CD4-positive, alpha-beta T cell (primary cell): ENCODE results near the gene DTNB. TPM values are rescaled to one million over a fixed set of nuclear protein-coding genes. Genes with fewer than 3 reads are reported as not detected.

Experiments used
- ATAC-seq: fragments of 200-7000 bp; cut with Tn5 transposase; one replicate; pipeline ENCODE4 v1.10.0; 2022; ENCODE audit warnings: mild to moderate bottlenecking; ENCODE audit not compliant: poor library complexity
- CTCF ChIA-PET: fragments of 350-600 bp; sonication (Branson Sonifier 250); formaldehyde crosslinking; loops from one replicate; lab custom pipeline; 2021; ENCODE audit warnings: antibody characterized with exemption, inconsistent platforms; lab: Charles Lee
- POLR2A ChIA-PET: fragments of 350-600 bp; sonication (Branson Sonifier 250); formaldehyde crosslinking; loops from one replicate; lab custom pipeline; 2021; ENCODE audit warnings: antibody characterized with exemption, inconsistent platforms; lab: Charles Lee
- DNase-seq, 14 experiments: peaks; one replicate each; pipeline ENCODE4 v3.0.0-alpha.2; 2013 to 2020; ENCODE audit warnings: mixed read lengths in 2 of 14
- H3K27ac ChIP-seq, 2 donors: one replicate each; pipeline versions ENCODE4 v1.5.1 to v1.7.0; 2013; ENCODE audit warnings: low read length in 2 of 2, low read depth in 1 of 2, mild to moderate bottlenecking in 1 of 2
- H3K27me3 ChIP-seq, 2 experiments: 1 replicate in 1 of 2; 2 replicates in 1 of 2; pipeline versions ENCODE4 v1.6.1 to v1.7.0; 2013; ENCODE audit warnings: low read length in 2 of 2, control low read depth in 1 of 2, mild to moderate bottlenecking in 1 of 2, moderate library complexity in 1 of 2; ENCODE audit not compliant: insufficient read depth in 2 of 2, control insufficient read depth in 1 of 2
- H3K36me3 ChIP-seq: one replicate; pipeline ENCODE4 v1.6.1; 2013; ENCODE audit warnings: low read length, control low read depth; ENCODE audit not compliant: insufficient read depth
- H3K4me1 ChIP-seq: one replicate; pipeline ENCODE4 v1.6.1; 2013; ENCODE audit warnings: low read length, control low read depth; ENCODE audit not compliant: insufficient read depth
- H3K4me3 ChIP-seq: one replicate; pipeline ENCODE4 v1.5.1; 2013; ENCODE audit warnings: mild to moderate bottlenecking, low read length, moderate library complexity
- H3K9me3 ChIP-seq, 2 experiments: 1 replicate in 1 of 2; 2 replicates in 1 of 2; pipeline versions ENCODE4 v1.6.1 to v1.7.0; 2013; ENCODE audit warnings: low read length in 2 of 2, mild to moderate bottlenecking in 2 of 2, control low read depth in 1 of 2, moderate library complexity in 1 of 2; ENCODE audit not compliant: control insufficient read depth in 1 of 2, insufficient read depth in 1 of 2
- H3K27ac Mint-ChIP-seq: one replicate; pipeline ENCODE4 v1.8.0; 2020; ENCODE audit warnings: mixed read lengths
- H3K27me3 Mint-ChIP-seq: one replicate; pipeline ENCODE4 v1.8.0; 2021; ENCODE audit warnings: mixed read lengths
- H3K36me3 Mint-ChIP-seq: one replicate; pipeline ENCODE4 v1.8.0; 2021; ENCODE audit warnings: low read depth, mixed read lengths
- H3K4me1 Mint-ChIP-seq: one replicate; pipeline ENCODE4 v1.8.0; 2021; ENCODE audit warnings: low read depth, mixed read lengths
- H3K4me3 Mint-ChIP-seq: one replicate; pipeline ENCODE4 v1.8.0; 2020; ENCODE audit warnings: mild to moderate bottlenecking, mixed read lengths
- H3K9me3 Mint-ChIP-seq: one replicate; pipeline ENCODE4 v1.8.0; 2020; ENCODE audit warnings: mixed read lengths
- intact Hi-C, 2 experiments: fragments of 100-400 bp; cut with DNase I in 1 of 2; cut with micrococcal nuclease in 1 of 2; formaldehyde crosslinking; loops; one replicate each; pipeline versions ENCODE4 v1.15.1 to v1.9.0; 2023 to 2025; cut with DNase I, micrococcal nuclease
- total RNA-seq, 174 experiments: library from RNA in 2 of 174; stranded (reverse) in 2 of 174; gene quantifications; one replicate each; pipeline ENCODE4 v1.2.3 and lab custom pipeline; 2021 to 2026
- TF ChIP-seq, protein P1 (sequence below): fragments of 200-600 bp; IDR thresholded peaks from one replicate; pipeline ENCODE4 v1.8.0; 2022; ENCODE audit warnings: antibody characterized with exemption, mild to moderate bottlenecking

Gene DTNB
- total RNA-seq, 2 experiments from 2014 or later = 30.1 to 33.6 TPM

- Histone ChIP-seq H3K4me1 (peaks cover 59% of the 10 kb centered on the region), H3K4me3 (peak overlapping the region; percentile 44), H3K27ac (peak overlapping the region in 1 of 2 donors; percentile 51), H3K36me3 (no peaks in the 10 kb centered on the region), H3K27me3 (no peaks in the 10 kb centered on the region), H3K9me3 (no peaks in the 10 kb centered on the region)
- POLR2A ChIA-PET = interaction anchor here (1.1 to 2.3 kb wide), 5 partner anchors 26 to 67 kb away, joined by 3 to 8 read pairs (median 5); no protein-coding TSS in a partner anchor
- intact Hi-C loops = loop anchor here (5.0 kb wide), 1 partner anchor 37 kb away; no protein-coding TSS in a partner anchor
- CTCF ChIA-PET = interaction anchor here (3.4 kb wide), 1 partner anchor 22 kb away, joined by 15 read pairs; no protein-coding TSS in a partner anchor
- TF ChIP-seq, protein P1, sequence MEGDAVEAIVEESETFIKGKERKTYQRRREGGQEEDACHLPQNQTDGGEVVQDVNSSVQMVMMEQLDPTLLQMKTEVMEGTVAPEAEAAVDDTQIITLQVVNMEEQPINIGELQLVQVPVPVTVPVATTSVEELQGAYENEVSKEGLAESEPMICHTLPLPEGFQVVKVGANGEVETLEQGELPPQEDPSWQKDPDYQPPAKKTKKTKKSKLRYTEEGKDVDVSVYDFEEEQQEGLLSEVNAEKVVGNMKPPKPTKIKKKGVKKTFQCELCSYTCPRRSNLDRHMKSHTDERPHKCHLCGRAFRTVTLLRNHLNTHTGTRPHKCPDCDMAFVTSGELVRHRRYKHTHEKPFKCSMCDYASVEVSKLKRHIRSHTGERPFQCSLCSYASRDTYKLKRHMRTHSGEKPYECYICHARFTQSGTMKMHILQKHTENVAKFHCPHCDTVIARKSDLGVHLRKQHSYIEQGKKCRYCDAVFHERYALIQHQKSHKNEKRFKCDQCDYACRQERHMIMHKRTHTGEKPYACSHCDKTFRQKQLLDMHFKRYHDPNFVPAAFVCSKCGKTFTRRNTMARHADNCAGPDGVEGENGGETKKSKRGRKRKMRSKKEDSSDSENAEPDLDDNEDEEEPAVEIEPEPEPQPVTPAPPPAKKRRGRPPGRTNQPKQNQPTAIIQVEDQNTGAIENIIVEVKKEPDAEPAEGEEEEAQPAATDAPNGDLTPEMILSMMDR = no peak
- Mint-ChIP-seq H3K27me3 (no peaks in the 10 kb centered on the region), H3K27ac (no peak overlapping the region), H3K36me3 (no peaks in the 10 kb centered on the region), H3K4me1 (peaks cover 43% of the 10 kb centered on the region), H3K9me3 (no peaks in the 10 kb centered on the region), H3K4me3 (peak overlapping the region; percentile 62)
- ATAC-seq (no peak), DNase-seq (peak in 3 of 14 experiments; percentile 36 to 53 (median 43))
Measured at GRCh38 chr2:25340181-25340921, 333.0 kb downstream of the DTNB start.

GRCh38 chr2:25339791-25340180 lies 333.6 kb downstream of the DTNB start:
- ATAC-seq = no peak
- peak overlapping the region; percentile 44 for H3K4me3 ChIP-seq
- DNase-seq = peak in 4 of 14 experiments; percentile 39 to 59 (median 50)
- H3K27ac Mint-ChIP-seq = peak overlapping the region; percentile 77
- no peaks in the 10 kb centered on the region for H3K27me3 Mint-ChIP-seq
- H3K4me1 Mint-ChIP-seq = peaks cover 49% of the 10 kb centered on the region
- intact Hi-C loops = loop anchor here (2.0 to 10.0 kb wide), 4 partner anchors 25 to 65 kb away; no protein-coding TSS in a partner anchor
- H3K36me3 ChIP-seq = no peaks in the 10 kb centered on the region
- peak overlapping the region; percentile 86 for H3K4me3 Mint-ChIP-seq
- H3K4me1 ChIP-seq = peaks cover 63% of the 10 kb centered on the region
- CTCF ChIA-PET = interaction anchor here (3.4 kb wide), 1 partner anchor 22 kb away, joined by 15 read pairs; no protein-coding TSS in a partner anchor
- H3K9me3 ChIP-seq = no peaks in the 10 kb centered on the region
- H3K27me3 ChIP-seq = no peaks in the 10 kb centered on the region
- H3K27ac ChIP-seq = peak overlapping the region in 1 of 2 donors; percentile 51
- TF ChIP-seq, protein P1 = no peak
- POLR2A ChIA-PET = interaction anchor here (1.1 to 2.3 kb wide), 7 partner anchors 23 to 66 kb away, joined by 3 to 8 read pairs (median 5); no protein-coding TSS in a partner anchor
- H3K36me3 Mint-ChIP-seq = no peaks in the 10 kb centered on the region
- no peaks in the 10 kb centered on the region for H3K9me3 Mint-ChIP-seq

DNA sequence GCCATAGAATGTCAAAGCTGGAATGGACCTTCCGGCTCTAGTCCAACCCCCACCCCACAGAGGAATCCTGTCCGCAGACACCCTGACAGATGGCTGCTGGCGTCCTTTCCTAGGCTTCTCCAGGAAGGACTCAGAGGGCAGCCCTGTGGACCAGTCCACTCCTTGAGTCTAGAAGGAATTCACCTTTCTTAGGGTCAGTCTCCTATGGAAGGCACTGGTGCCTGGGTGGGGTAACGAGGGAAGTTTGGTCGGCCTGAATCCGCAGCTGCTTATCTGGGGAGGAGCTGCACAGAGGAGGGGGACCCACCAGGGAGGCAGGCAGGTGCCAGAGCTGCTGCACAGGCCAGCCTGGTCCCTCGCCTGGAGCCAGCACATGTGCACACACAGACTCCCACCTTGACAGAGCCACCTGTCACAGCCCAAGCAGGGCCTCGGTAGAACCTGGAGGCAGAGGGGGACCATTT lies 334.1 kb downstream of the DTNB start:
- ATAC-seq = no peak
- Histone ChIP-seq H3K4me1 (peaks cover 67% of the 10 kb centered on the region), H3K9me3 (no peaks in the 10 kb centered on the region), H3K4me3 (no peak overlapping the region), H3K27ac (peak overlapping the region in 1 of 2 donors; percentile 35), H3K27me3 (no peaks in the 10 kb centered on the region), H3K36me3 (no peaks in the 10 kb centered on the region)
- TF ChIP-seq, protein P1 = no peak
- intact Hi-C loops = loop anchor here (2.0 to 10.0 kb wide), 3 partner anchors 24 to 64 kb away; no protein-coding TSS in a partner anchor
- ChIA-PET POLR2A (interaction anchor here (1.1 to 2.3 kb wide), 6 partner anchors 23 to 65 kb away, joined by 3 to 8 read pairs (median 5); no protein-coding TSS in a partner anchor), CTCF (interaction anchor here (3.4 kb wide), 1 partner anchor 23 kb away, joined by 15 read pairs; no protein-coding TSS in a partner anchor)
- H3K4me1 Mint-ChIP-seq = peaks cover 55% of the 10 kb centered on the region
- H3K9me3 Mint-ChIP-seq = no peaks in the 10 kb centered on the region
- no peak for DNase-seq
- H3K27ac Mint-ChIP-seq = peak overlapping the region; percentile 77
- no peaks in the 10 kb centered on the region for H3K36me3 Mint-ChIP-seq
- H3K27me3 Mint-ChIP-seq = no peaks in the 10 kb centered on the region
- H3K4me3 Mint-ChIP-seq = peak overlapping the region; percentile 86
